Liver (tissue), 2 donors: ENCODE measurements around the gene PAX8.
"Not testable (repeated sequence)": the region's sequence is repeated elsewhere in the genome, so short reads cannot be mapped to it uniquely, and the experiment has no call there.

Experiments used
- FOXA1 ChIP-seq: IDR thresholded peaks from 2 replicates; pipeline ENCODE4 v1.6.1; 2016; ENCODE audit warnings: antibody characterized with exemption
- TF ChIP-seq, protein P1 (sequence below): fragments of 150-350 bp; IDR thresholded peaks from 2 replicates; pipeline ENCODE4 v1.5.1; 2017; ENCODE audit warnings: improper control_type of control experiment, low read depth, low read length; ENCODE audit not compliant: missing input control
- donor health status: healthy.

DNA sequence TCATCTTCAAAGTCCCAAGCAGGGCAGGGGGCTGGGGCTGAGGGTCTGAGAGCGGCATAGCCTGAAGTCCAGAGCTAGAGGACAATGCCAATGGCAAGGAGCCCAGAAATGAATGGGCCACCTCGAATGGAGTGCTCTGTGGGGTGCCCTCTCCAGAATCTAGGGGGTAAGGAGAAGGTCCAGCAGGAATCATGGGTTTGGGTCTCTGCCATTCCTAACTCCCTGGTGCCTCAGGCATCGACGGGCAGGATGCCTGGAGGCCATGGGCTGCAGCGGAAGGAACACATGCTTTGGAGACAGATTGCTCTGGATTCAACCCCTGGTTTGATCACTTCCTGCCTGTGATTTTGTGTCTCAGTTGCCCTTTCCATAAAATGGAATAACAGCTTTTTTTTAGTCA lies 44.4 kb upstream of the PAX8 start:
- TF ChIP-seq, protein P1, sequence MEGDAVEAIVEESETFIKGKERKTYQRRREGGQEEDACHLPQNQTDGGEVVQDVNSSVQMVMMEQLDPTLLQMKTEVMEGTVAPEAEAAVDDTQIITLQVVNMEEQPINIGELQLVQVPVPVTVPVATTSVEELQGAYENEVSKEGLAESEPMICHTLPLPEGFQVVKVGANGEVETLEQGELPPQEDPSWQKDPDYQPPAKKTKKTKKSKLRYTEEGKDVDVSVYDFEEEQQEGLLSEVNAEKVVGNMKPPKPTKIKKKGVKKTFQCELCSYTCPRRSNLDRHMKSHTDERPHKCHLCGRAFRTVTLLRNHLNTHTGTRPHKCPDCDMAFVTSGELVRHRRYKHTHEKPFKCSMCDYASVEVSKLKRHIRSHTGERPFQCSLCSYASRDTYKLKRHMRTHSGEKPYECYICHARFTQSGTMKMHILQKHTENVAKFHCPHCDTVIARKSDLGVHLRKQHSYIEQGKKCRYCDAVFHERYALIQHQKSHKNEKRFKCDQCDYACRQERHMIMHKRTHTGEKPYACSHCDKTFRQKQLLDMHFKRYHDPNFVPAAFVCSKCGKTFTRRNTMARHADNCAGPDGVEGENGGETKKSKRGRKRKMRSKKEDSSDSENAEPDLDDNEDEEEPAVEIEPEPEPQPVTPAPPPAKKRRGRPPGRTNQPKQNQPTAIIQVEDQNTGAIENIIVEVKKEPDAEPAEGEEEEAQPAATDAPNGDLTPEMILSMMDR, result not testable (repeated sequence)
- not testable (repeated sequence) for TF ChIP-seq FOXA1
